Fibroblast of skin of back (primary cell): ENCODE data around the gene PRSS38. TPM values are rescaled to one million over a fixed set of nuclear protein-coding genes. Genes with fewer than 3 reads are reported as not detected.

Experiments
- DNase-seq: peaks from one replicate; pipeline ENCODE4 v3.0.0-alpha.2; 2013
- polyA plus RNA-seq, 2 experiments: library from polyadenylated mRNA; unstranded; fragments of 120-200 nt; gene quantifications; one replicate each; pipeline ENCODE4 v1.2.1, GENCODE V29; 2013; ENCODE audit not compliant: insufficient read length in 2 of 2

PRSS38 gene
- not detected for polyA plus RNA-seq (2013, experiment 1 of 2; ENCODE audit: insufficient read length)
- not detected for polyA plus RNA-seq (2013, experiment 2 of 2; ENCODE audit: insufficient read length)

DNA sequence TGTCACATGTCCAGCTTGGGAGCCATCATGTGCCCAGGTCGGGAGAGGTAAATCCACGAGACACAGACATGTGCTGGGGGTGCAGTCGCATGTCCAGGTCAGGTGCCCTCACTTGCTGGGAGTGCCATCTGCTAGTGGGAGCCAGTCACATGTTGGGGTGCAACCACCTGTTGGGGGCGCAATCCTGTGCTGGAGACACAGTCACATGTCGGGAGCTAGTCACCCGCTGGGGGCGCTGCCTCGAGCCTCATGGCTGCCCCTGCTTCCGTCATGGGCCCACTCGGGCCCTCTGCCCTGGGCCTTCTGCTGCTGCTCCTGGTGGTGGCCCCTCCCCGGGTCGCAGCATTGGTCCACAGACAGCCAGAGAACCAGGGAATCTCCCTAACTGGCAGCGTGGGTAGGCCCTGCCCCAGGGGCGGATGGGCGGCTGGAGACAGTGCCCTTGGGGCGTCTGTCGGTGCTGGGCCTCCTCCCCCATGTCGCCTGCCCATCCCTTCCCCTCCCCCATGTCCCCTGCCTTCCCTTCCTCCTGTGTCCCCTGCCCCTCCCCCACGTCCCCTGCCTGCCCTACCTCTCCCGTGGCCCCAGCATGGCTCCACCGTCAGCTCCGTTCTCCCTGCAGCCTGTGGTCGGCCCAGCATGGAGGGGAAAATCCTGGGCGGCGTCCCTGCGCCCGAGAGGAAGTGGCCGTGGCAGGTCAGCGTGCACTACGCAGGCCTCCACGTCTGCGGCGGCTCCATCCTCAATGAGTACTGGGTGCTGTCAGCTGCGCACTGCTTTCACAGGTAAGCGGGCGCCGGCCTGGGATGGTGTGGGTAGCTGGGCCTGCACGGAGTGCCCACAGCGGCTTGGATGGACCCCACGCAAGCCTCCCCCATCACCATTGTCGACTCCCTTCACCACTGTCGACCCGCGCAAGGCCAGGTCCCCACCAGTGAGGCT lies at the start of gene PRSS38:
PRSS38 (plus strand) TSS at position 208 of the 942 bp plus-strand sequence; CDS start at position 250, 42 bp downstream.
- DNase-seq: no peak

DNA sequence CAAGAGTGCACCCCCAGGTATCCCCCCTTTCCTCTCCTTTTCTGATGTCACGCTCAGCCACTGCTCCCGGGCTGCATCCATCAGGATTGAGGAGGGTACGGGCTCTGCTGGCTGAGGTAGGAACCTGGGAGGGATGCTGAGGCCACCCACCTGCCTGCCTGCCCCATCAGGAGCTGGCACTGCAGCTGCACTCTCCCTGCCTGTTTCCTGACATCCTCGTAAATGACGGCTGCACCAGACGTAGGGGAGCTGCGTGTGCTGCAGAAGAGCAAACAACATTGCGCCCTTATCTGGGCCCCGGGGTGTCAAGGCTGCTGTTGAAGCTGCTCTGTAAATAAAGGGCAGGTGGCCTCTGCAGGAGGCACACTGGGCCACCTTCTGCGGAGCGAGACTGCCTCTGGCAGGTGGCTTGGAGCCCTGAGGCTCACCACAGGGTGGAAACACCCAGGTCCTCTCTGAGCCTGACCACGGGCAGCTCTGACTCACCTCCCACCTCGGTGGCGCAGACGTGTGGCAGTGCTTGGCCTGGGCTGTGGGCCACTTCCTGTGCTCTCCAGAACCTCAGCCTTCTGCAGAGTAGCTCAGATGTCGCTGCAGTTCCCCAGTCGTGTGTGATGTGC lies 49.4 kb upstream of the PRSS38 start:
- no peak for DNase-seq

DNA sequence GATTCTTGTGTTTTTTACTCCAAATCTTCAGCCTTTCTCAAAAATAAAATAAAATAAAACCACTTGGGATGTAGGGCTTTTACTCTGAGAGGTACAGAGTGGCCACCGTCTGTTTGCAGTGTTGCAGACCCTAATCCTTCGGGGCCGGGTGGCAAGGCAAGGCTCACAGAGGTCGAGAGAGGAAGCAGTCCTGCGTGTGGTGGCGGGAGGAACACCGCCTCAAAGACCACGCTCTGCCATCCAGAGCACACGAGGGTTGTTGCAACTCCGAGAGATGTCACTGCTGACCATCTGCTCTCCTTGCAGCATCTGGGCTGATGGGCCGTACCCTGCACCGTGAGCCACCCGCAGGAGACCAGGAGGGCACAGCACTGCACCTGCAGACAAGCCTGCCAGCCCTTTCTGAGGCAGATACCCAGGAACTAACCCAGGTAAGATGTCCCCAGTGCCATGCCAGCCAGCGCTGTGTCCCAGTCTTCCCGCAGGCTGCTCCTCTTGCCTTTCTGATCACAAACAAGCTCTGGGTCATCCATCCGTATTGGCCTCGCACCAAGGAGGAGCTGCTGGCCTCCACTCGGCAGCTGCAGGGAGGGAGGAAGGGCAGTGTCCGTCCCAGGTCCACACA lies 48.7 kb upstream of the PRSS38 start:
- no peak for DNase-seq

DNA sequence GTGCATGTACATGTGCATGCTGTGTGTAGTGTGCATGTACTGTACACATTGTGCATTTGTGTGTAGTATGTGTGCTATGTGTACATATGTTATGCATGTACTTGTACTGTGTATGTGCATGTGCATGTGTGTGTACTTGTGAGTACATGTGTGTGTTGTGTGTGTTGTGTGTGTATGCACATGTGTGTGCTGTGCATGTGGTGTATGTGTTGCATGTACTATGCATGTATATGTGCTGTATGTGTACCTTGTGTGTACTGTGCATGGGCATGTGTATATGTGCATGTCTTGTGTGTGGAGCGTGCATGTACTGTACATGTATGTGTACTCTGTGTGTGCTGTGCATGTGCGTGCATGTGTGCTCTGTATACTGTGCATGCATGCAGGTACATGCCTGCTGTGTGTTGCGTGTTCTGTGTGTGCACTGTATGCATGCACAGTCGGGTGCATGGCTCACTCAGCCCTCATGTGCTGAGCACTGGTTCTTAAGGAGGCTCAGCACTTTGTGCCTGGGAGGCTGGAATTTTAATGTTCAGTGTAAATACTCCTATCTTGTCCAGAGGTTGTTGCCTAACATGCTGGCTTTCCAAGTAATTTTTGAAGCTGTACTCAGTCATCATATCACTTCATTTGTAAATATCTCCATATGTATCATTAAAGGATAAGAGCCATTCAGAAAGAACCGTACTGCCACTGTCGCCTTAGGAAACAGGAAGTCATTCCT lies 47.9 kb upstream of the PRSS38 start:
- DNase-seq: no peak

DNA sequence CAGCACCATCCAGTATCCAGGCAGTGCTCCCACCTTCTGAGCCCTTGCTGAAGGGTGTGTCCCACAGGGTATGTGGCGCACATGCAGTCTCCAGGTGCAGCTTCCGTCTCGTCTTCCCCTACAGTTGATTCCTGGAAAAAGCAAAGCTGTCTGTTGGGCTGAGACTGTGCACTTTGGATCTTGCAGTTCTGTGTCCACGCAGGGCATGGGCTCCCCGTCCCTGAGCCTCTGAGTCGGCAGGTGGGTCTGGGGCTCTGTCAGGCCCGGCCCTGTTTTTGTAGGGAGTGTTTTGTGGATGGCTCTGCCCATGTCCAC lies 47.4 kb upstream of the PRSS38 start:
- DNase-seq: no peak

DNA sequence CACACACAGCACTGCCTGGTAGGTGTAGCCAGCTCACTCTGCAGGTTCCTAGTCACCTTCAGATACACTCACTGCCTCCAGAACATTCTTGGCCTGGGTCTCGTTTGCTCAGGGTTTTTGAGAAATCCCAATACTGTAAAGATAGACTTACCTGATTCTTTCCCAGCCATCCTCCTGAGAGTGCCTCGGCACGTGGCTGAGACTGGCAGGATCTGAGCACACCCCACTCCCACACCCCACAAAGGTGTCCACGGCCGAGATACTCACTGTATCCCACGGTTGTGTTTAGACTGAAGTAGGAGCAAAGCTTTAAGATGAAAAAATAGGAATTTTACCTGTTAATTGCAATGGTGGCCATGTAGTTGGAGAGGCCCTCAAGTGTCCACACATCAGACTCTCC lies 46.8 kb upstream of the PRSS38 start:
- DNase-seq: no peak

DNA sequence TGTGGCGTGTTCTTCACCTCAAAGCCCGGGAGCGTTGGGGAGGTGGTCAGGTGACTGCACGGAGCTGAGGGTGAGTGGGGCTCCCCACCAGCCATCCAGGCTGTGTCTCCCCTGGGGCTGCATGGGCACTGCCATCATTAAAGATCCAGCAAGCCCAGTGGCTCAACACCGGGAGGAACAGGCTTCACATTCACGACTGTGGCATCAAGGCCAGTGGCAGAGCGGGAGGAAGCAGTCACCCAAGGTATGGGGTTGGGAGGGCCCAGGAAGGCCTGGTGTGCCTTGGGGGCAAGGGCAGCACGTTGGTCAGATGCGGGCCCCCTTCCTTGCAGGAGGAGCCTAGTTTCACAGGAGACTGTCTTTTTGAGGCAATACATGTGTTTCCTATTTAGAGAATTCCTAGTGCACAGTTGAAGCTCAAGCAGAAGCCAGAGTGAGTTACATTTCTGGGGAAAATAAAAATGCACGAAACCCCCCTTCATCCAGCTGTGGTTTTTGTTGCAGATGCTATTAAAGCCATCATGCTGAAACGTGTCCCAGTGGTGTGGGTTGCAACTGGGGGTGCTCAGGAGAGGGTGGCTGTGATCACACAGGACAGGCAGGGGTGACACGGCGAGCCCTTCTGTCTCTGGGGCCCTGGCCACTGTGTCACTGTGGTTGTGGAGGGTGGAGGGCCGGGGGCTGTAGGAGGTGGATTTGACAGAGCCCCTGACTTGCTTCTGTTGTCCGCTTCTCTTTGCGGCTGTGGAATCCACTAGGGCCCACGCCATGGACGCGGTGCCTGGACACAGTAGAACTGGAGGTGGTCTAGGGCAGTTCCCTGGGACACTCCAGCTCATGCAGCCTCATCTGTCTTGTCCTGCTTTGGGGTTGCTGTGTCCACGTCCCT lies 46.2 kb upstream of the PRSS38 start:
- DNase-seq: no peak

DNA sequence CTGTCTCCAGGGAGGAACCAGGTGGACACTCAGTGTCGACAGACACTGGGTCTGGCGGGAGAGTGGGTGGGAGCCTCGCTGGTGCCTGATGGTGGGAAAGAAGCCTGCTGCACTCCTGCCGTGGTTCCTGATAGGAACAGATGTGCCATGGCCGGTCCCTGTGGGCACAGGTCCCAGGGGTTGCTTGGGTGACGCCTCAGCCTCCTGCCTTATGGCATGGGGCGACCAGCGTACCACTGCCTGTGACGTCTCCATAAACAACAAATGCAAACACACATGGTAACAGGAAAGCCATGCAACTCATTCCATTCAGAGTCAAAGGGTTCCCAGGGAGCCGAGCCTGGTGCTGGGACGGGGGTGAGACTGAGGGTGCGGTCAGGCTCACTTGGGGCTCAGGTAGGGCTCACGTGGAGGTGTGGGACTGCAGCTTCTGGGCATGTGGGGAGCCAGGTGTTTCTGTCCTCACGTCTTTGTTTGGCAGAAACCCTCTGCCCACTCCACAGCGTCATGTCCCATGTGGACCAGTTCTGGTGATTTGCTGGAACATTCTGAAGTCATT lies 45.5 kb upstream of the PRSS38 start:
- no peak for DNase-seq

DNA sequence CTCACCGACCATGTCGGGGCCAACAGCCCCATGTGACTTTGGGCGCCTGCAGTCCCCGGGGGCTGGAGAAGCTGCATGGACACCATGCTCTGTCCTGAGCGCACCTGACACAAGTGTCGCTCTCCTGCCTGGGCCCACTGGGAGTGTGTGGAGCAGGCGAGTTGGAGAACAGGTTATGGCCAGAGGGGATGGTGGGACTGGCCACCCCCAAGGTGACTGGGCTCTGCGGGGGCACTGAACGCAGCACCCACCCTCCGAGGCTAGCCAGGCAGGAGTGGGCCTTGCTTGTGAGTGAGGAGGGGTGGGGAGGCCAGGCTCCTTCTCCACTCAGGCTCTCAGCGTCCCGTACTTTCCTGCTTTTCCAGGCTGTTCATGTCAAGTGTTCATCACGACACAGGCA lies 44.7 kb upstream of the PRSS38 start:
- no peak for DNase-seq

DNA sequence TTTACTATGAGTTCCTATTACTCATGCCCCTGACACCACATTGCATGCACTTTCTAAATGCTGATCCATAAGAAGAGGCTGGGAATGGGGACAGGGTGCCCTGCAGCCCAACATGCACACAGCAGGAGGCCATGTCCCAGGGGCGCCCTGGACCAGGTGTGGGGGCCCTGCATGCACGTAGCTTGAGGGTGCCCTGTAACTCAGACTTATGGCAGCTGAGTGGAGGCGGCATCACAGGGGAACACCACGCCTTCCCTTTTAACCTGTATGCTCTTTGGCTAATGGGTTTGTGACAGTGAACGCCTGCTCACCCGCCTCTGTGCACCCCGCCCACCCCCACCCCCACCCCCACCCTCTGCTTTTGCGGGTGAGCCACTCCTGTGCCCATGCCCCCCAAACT lies 44.1 kb upstream of the PRSS38 start:
- DNase-seq: no peak

DNA sequence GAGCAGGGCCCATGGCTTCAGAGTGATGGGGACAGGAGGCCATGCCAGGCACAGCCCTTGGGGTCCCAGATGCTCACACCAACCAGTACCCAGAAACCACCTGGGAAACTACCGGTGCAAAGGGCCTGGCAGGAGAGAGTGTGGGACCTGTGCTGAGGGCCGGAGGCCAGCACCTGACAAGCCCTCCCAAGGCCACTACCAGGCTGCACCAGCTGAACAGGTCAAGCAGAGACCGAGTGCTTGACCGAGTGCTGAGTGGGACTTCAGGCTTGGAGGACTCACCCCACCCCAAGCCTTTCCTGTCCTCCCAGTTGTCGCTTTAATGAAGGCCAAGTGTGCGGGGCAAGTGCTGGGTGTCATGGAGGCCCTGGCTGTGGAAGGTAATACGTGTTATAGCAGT lies 43.7 kb upstream of the PRSS38 start:
- no peak for DNase-seq

DNA sequence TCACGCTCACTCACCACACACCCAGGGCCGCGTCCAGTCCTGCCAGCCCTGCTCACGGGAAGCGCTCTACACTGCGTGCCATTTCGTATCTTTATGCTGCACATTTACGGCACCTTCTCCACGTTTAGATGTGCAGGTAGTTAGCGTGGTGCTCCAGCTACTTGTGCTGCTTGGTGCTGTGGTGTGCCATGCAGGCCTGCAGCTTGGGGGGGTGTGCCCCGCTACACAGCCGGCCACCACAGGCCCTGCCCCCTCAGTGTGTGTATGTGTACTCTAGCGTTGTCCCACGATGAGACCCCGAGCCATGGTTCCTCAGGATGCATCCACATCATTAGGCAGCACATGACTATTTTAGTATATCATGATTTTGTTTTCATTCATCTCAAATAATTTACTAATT lies 41.9 kb upstream of the PRSS38 start:
- DNase-seq: no peak

DNA sequence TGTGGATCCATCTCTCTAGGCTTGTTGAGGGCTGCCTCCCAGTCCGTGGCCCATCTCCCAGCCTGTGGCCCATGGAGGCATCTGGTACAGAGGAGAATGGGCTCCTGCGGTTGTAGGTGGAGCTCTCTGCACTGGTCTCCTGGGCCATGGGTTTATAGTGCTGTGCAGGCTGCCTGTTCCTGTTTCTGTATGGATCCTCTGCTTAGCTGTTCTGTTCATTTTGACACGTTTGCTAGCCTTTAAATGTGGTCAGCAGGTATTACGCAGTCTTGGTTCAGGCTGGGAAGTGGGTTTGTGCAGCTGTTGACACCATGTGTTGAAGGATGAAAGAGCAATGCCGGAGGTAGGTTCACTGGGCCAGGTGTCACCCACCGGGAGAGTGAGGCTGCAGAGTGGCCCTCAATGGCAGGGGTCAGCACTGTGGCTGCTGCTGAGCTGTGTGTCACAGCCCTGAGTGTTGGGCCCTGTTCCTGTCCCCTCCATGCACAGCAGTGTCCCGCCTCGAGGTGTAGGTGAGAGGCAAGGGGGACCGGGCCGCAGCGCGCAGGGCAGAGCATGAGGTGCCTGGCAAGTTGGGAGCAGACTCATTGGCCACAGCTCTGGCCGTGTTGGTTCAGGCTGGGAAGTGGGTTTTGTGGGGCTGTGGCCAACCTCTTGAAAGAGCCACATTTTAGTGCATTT lies 41.3 kb upstream of the PRSS38 start:
- no peak for DNase-seq

DNA sequence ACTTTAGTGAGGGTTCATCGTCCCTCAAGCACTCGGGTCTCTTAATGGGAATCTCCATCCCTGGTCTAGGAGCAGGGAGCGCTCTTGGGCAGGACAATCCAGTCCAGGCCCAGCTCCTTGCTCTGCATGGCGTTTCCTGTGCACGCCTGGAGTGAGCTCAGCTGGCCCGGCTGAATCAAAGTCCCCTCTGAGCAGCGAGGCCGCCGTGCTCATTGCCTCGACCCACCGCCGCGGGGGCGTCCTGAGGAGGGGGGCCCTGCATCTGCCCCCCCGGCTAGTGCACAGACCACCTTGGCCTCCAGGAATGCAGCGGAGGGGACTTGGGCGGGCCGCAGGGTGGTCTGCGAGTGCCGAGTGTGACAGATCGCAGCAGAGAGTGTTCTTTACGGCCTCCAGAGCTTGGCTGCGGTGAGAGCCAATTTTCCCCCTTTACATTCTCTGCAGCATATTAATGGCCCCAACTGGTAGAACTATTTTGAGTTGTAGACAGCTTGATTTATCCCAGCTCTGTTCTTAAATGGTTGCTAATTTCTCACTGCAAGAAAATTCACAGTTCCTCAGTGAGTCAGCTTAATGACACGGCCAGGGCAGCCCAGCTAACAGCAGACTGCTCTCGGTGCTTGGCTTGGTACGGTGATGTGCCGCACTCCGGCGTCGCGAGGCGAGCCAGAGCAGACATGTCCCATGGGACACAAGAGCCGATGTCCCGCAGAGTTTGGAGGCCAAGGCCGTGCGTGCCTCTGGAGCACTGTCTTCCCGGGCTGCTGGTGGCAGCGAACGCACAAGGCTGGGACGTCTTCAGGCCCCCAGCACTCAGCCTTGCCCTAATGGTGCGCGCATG lies 40.4 kb upstream of the PRSS38 start:
- DNase-seq: peak; percentile 94

DNA sequence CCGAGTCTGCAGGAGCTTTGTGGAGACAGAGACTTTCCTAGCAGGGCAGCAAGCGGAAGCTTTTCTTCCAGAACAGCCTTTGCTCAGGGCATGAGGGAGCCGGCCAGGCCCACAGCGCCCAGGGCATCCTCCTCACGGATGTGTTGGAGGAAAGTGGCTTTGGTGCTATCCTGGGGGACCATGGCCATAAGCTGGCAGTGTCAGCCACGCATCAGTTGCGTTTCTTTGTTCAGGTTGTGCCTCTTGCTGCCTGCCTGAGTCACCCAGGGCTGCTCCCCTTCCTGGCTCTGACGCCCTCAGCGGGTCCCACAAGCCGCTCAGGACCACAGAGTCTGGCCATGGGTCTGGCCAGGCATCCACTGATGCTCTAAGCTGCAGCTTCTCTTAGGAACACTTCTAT lies 39.6 kb upstream of the PRSS38 start:
- peak; percentile 33 for DNase-seq

DNA sequence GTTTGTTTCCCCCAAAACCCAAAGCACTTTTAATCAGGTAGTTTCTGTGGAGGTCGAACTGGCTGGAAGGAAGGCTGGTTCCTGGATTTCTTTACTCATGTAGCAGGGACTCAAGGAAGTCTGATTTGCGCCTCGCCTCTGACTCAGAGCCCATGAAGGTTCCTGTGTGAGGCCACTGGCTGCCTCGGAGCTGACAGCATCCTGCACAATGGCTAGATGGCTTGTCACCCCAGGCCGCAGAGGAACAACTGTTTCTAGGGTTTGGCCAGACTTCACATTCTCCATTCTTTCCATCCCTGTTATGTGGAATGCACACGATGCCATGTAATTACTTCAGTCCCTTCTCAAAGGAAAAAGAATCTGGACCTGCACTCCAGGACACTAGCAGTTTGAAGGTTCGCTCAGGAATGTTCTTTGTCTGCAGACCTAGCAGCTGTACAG lies 39.1 kb upstream of the PRSS38 start:
- DNase-seq: peak; percentile 95

DNA sequence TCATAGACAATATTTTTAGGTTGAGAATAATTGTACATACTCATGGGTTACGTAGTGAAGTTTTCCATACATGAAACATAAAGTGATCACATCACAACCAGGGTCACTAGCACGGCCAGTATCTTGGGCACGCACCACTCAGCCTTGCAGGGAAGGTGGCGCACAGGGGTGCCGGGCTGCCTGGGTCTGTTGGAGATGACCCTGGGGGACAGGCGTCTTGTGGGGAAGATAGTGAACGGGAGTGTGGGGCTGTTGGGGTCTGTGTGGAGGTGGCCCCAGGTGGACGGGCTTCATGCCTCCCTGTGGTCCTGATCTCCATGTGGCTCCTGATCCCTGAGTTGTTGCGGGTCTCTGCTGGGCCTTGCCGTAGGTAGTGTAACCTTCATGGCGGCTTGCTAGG lies 38.3 kb upstream of the PRSS38 start:
- DNase-seq: no peak

DNA sequence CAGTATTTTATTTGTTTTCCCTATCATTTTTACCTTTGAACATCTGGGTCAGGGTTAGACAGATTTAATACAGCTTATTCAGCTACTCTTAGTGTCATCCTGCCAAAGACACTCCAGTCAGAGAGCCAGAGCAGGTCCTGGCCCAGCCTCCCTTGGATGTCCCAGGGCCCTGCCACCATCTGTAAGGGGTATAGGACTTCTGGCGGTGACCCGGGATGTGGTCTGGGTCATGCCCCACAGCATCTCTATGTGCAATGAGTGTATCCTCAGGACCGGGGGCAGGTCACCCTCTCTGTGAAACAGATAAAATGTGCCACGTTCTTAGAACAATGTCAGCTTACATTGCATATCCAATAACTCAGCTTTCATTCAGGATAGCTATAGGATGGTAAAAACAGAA lies 37.8 kb upstream of the PRSS38 start:
- DNase-seq: no peak

DNA sequence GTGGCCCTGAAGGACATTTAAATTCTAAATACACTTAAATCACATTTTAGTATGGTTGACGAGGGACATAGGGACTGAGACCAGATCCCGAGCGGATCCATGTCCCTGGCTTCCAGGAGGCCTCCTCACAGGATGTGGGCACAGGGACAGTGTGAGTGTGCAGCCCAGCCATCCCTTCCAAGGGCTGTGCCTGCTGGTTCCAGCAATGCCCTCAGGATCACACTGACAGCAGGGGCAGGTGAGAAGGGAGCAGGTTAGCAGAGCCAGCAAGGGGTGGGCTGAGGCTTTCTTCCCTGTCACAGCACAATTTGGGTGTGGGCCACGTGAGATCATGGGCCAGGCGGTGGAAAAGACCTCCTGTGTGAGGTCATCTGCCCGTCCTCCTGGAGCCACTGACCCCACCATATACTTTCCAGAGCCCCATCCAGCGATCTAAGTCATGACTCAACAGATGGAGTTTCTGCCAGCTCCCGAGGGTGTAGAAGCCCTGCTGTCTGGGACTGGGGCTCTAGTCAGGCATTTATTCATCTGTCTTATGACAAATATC lies 37.0 kb upstream of the PRSS38 start:
- DNase-seq: peak; percentile 67

DNA sequence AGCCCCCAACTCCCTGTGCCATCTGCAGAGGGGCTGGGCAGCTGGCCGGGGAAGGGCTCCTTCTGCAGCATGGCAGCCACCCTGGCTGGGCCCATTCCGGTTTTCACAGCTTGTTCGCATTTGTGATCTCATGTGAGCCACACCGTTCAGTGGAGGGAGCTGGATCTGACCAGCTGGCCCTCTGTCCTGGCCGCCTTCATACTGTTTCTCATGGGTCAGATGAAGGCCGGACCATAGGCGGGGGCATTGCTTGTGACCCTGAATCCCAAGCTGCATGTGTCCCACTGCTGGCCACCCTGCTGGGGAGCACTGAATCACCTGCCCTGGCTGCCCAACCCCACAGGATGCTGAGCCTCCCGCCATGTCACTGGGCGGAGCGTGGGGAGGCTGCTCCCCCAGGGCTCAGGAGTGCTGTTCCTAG lies 36.4 kb upstream of the PRSS38 start:
- DNase-seq: no peak
